Keratinocyte (primary cell): ENCODE measurements around the gene BRAT1. TPM values are rescaled to one million over a fixed set of nuclear protein-coding genes. Genes with fewer than 3 reads are reported as not detected.

ENCODE experiments used
- DNase-seq: peaks from one replicate; pipeline ENCODE4 v3.0.0-alpha.2; 2011; ENCODE audit warnings: low read depth, missing footprints, low spot score
- FAIRE-seq: peaks from 2 replicates; lab custom pipeline; 2011; peaks lifted over from hg19 to GRCh38; lab: Jason Lieb, UNC
- H2AFZ ChIP-seq: 2 replicates; pipeline ENCODE4 v1.6.0; 2012; ENCODE audit warnings: low read length, control low read depth, inconsistent platforms; ENCODE audit not compliant: control insufficient read depth
- H3K27ac ChIP-seq: 2 replicates; pipeline ENCODE4 v1.5.1; 2011; ENCODE audit warnings: low read length; ENCODE audit not compliant: control insufficient read depth, insufficient read depth
- H3K27me3 ChIP-seq: 3 replicates; pipeline ENCODE4 v1.6.0; 2011; ENCODE audit warnings: low read length; ENCODE audit not compliant: control insufficient read depth, insufficient read depth; ENCODE audit errors: extremely low read depth
- H3K36me3 ChIP-seq, 2 experiments: 2 replicates in 1 of 2; 3 replicates in 1 of 2; pipeline ENCODE4 v1.5.1; 2011; ENCODE audit warnings: low read length in 2 of 2, mild to moderate bottlenecking in 1 of 2; ENCODE audit not compliant: control insufficient read depth in 2 of 2, insufficient read depth in 2 of 2; ENCODE audit errors: extremely low read depth in 1 of 2
- H3K4me1 ChIP-seq: 3 replicates; pipeline ENCODE4 v1.5.1; 2011; ENCODE audit warnings: low read length; ENCODE audit not compliant: control insufficient read depth, insufficient read depth; ENCODE audit errors: extremely low read depth
- H3K4me2 ChIP-seq: 3 replicates; pipeline ENCODE4 v1.6.0; 2011; ENCODE audit warnings: low read depth, low read length; ENCODE audit not compliant: control insufficient read depth, insufficient read depth; ENCODE audit errors: extremely low read depth
- H3K4me3 ChIP-seq, 3 experiments: fragments of 200-600 bp in 1 of 3; sonication (generic) in 1 of 3; 2 replicates in 2 of 3; 3 replicates in 1 of 3; pipeline ENCODE4 v1.5.1; 2011 to 2016; ENCODE audit warnings: low read length in 3 of 3, mild to moderate bottlenecking in 3 of 3, control low read depth in 2 of 3, inconsistent platforms in 1 of 3, low read depth in 1 of 3, mixed read lengths in 1 of 3, mixed run types in 1 of 3, moderate library complexity in 1 of 3; ENCODE audit not compliant: control insufficient read depth in 2 of 3, insufficient read depth in 2 of 3; ENCODE audit errors: extremely low read depth in 1 of 3
- H3K79me2 ChIP-seq: 2 replicates; pipeline ENCODE4 v1.6.0; 2012; ENCODE audit warnings: low read length; ENCODE audit not compliant: control insufficient read depth, insufficient read depth
- H3K9ac ChIP-seq: 3 replicates; pipeline ENCODE4 v1.6.0; 2011; ENCODE audit warnings: low read length; ENCODE audit not compliant: control insufficient read depth, insufficient read depth; ENCODE audit errors: extremely low read depth
- H3K9me1 ChIP-seq: 3 replicates; pipeline ENCODE4 v1.6.0; 2011; ENCODE audit warnings: low read length; ENCODE audit not compliant: control insufficient read depth, insufficient read depth; ENCODE audit errors: extremely low read depth
- H3K9me3 ChIP-seq: 2 replicates; pipeline ENCODE4 v1.5.1; 2012; ENCODE audit warnings: low read depth, low read length; ENCODE audit not compliant: control insufficient read depth
- H4K20me1 ChIP-seq: 3 replicates; pipeline ENCODE4 v1.6.0; 2011; ENCODE audit warnings: low read length; ENCODE audit not compliant: control insufficient read depth, insufficient read depth; ENCODE audit errors: extremely low read depth
- EZH2 ChIP-seq: IDR thresholded peaks from one replicate; pipeline ENCODE4 v1.6.1; 2012; ENCODE audit warnings: inconsistent platforms, mild to moderate bottlenecking, low read length, moderate library complexity
- dilution Hi-C: fragments of 300-500 bp; cut with MboI; formaldehyde crosslinking; loops from one replicate; pipeline ENCODE4 v1.7.0; 2020; ENCODE audit warnings: low sequenced_read_pairs; ENCODE audit not compliant: extremely low pct_ligation_motif_present
- polyA plus RNA-seq, 5 experiments: library from polyadenylated mRNA; depleted of rRNA in 3 of 5; stranded (reverse) in 3 of 5; stranded (forward) in 1 of 5; unstranded in 1 of 5; fragments of >200 nt; gene quantifications; 1 replicate in 1 of 5; 2 replicates in 3 of 5; 3 replicates in 1 of 5; pipeline versions ENCODE4 v1.2.1 to v1.2.3, GENCODE V29; 2011 to 2012; ENCODE audit warnings: missing spikeins in 2 of 5, low read depth in 1 of 5, low replicate concordance in 1 of 5
- TF ChIP-seq, protein P1 (sequence below), 3 experiments: IDR thresholded peaks in 1 of 3; conservative IDR thresholded peaks in 1 of 3; optimal IDR thresholded peaks in 1 of 3; 2 replicates in 2 of 3; 3 replicates in 1 of 3; pipeline versions ENCODE3 to v1.5.1; 2011; ENCODE audit warnings: low read length in 3 of 3, mild to moderate bottlenecking in 3 of 3, moderate library complexity in 2 of 3, control low read depth in 1 of 3, inconsistent platforms in 1 of 3; ENCODE audit not compliant: insufficient read depth in 2 of 3; ENCODE audit errors: extremely low read depth in 1 of 3

The BRAT1 gene
- polyA plus RNA-seq, 1 donor (not counting 4 experiments of a cell fraction or from before 2014, with no cell fraction given), result 6.4 TPM

DNA sequence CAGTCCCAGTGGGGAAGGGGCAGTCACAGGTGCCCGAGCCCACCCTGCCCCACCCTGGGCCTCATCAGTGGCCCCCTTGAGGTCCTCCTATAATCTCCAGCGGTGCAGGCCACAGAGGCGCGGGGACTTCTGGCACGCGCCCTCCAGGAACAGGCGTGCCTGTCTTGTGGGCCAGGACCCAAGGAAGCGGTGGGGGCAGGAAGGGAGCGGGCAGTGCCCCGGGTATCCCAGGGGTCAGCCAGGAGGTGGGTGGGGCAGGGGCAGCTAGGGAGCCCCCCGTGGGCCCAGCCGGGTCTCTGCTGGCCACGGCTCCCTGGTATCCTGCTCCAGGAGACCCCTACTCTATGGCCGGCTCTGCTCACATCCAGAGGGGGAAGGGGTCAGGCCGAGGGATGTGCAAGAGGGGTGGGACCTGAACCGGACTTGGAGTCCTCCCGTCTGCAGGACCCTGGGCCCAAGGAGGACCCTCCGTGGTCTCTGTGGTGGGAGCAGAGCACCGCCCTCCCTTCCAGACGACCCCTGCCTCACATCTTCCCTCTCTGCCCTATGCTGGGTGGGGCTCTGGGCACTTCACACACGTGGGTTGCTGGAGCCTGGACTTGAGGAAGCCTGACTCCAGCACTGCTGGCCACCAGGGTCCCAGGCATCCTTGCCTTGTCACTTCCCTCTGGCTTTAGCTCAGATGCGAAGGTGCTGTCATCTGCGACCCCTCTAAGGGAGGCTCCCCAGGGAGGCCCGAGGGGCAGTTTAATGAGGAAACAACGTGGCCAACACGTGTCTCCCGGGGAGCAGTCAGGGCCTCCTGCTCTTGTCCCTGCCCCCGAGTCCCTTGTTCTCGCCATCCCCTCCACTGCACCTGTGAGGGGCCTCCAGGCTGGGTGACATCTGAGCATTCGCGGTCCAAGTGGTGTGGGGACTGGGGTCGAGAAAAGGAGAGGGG, 60.9 kb downstream of the BRAT1 start:
- H3K9me1 ChIP-seq, result no peaks in the 10 kb centered on the region
- H3K36me3 ChIP-seq, result no peaks in the 10 kb centered on the region
- peaks cover 26% of the 10 kb centered on the region for H3K27me3 ChIP-seq
- H3K4me3 ChIP-seq, result no peak overlapping the region
- no peaks in the 10 kb centered on the region for H3K9me3 ChIP-seq
- no peaks in the 10 kb centered on the region for H4K20me1 ChIP-seq
- dilution Hi-C loops, result no loop called here
- no peak overlapping the region for H2AFZ ChIP-seq
- FAIRE-seq (no peak), DNase-seq (no peak)
- H3K9ac ChIP-seq, result no peak overlapping the region
- TF ChIP-seq, protein P1, sequence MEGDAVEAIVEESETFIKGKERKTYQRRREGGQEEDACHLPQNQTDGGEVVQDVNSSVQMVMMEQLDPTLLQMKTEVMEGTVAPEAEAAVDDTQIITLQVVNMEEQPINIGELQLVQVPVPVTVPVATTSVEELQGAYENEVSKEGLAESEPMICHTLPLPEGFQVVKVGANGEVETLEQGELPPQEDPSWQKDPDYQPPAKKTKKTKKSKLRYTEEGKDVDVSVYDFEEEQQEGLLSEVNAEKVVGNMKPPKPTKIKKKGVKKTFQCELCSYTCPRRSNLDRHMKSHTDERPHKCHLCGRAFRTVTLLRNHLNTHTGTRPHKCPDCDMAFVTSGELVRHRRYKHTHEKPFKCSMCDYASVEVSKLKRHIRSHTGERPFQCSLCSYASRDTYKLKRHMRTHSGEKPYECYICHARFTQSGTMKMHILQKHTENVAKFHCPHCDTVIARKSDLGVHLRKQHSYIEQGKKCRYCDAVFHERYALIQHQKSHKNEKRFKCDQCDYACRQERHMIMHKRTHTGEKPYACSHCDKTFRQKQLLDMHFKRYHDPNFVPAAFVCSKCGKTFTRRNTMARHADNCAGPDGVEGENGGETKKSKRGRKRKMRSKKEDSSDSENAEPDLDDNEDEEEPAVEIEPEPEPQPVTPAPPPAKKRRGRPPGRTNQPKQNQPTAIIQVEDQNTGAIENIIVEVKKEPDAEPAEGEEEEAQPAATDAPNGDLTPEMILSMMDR (optimal IDR thresholded peaks at IDR 0.05 in 1 of 3, IDR thresholded peaks at IDR 0.05 in 1 of 3, conservative IDR thresholded peaks at IDR 0.05 in 1 of 3; ENCODE audit: extremely low read depth in 1 of 3, insufficient read depth in 2 of 3, low read length in 3 of 3), result no peak
- TF ChIP-seq EZH2, result no peak
- H3K79me2 ChIP-seq, result no peaks in the 10 kb centered on the region
- no peaks in the 10 kb centered on the region for H3K4me1 ChIP-seq
- no peak overlapping the region for H3K27ac ChIP-seq
- no peak overlapping the region for H3K4me2 ChIP-seq

DNA sequence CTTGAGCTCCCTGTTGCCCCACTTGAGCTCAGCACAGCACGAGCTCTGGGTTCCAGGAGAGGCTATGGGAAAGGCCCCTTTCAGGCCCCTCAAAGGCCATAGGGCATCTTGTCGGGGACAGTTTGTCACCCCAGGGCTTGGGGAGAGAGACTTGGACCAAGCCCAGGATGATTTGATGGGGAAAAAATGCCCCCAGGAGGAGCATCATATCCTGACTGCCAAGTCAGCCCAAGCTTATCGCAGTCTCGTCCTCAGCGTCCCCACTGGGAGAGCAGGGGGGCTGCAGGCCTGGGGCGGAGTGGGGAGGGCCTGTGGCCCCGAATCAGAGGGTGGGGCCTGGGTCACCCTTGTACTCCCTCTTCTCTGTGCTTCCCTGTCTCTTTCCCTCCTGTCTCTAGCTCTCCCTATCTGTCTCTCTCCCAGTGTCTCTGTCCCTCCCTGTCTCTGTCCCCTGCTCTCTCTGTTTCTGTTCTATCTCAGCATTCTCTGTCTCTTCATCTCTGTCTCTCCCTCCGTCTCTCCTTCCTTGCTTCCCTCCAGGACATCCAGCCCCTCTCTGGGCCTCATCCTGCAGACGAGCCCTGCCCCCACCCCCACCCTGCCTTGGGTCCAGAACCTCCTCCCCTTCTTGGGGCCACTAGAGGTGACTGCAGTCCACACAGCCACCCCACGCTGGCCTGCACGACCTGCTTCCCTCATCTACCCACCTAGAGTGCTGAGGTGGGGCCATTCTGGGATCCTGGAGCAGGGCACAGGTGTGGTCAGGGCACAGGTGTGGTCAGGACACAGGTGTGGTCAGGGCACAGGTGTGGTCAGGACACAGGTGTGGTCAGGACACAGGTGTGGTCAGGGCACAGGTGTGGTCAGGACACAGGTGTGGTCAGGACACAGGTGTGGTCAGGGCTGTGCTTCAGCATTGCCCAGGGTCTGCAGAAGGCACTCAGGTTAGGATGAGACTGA, 61.8 kb downstream of the BRAT1 start:
- no peak overlapping the region for H3K9ac ChIP-seq
- H3K9me3 ChIP-seq, result no peaks in the 10 kb centered on the region
- no peaks in the 10 kb centered on the region for H3K4me1 ChIP-seq
- H3K4me2 ChIP-seq, result no peak overlapping the region
- FAIRE-seq (no peak), DNase-seq (no peak)
- no peak overlapping the region for H3K27ac ChIP-seq
- H3K27me3 ChIP-seq, result peaks cover 17% of the 10 kb centered on the region
- no peaks in the 10 kb centered on the region for H3K36me3 ChIP-seq
- no peak overlapping the region for H2AFZ ChIP-seq
- H4K20me1 ChIP-seq, result no peaks in the 10 kb centered on the region
- dilution Hi-C loops, result no loop called here
- no peak overlapping the region for H3K4me3 ChIP-seq
- no peaks in the 10 kb centered on the region for H3K9me1 ChIP-seq
- no peak for TF ChIP-seq EZH2
- TF ChIP-seq, protein P1 (optimal IDR thresholded peaks at IDR 0.05 in 1 of 3, IDR thresholded peaks at IDR 0.05 in 1 of 3, conservative IDR thresholded peaks at IDR 0.05 in 1 of 3; ENCODE audit: extremely low read depth in 1 of 3, insufficient read depth in 2 of 3, low read length in 3 of 3), result no peak
- H3K79me2 ChIP-seq, result no peaks in the 10 kb centered on the region
